ENCODE results near the gene SOBP.
"Not testable (repeated sequence)": the region's sequence is repeated elsewhere in the genome, so short reads cannot be mapped to it uniquely, and the experiment has no call there.

SOBP gene

DNA sequence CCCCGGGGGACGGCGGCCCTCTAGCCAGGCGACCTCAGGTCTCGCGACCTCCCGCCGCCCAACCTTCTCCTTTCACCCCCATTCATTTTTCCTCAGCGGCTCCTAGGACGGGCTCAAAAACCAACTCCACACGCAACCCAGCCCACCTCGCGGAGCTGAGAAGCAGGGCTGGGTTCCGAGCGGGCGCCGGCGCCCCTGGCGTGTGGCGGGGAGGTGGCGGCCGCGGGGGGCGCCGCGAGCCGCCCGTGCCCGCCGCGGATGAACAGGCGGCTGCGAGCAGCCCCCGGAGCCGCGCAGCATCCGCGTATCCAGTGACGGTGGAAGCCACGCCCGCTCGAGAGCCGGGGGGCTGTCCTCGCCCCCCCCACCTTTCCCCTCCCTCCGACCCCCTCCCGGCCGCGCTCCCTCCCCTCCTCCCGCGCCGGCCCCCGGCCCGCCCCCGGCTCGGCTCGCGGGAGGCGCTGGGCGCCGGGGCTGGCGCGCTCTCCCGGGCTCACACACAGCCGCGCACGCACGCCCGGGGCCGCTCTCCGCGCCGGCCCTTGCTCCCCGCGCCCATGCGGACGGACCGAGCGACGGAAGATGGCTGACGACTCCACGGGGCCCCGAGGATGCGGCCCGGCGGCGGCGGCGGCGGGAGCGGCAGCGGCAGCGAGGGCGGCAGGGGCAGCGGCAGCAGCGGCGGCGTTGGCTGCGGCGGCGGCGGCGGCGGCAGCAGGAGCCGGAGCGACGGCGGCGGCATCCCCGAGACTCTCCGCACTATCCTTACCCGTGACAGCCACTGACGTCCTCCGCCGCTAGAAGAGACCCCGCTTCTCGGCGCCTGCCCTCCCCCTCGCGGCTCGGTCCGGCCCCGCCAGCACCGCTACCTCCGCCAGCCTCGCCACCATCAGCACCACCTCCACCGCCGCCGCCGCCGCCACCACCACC, at the start of gene SOBP:
Gene SOBP, plus strand, starts transcription at position 482 of the 930 bp plus-strand sequence. CDS start 500 bp downstream, outside the sequence.
- peak; percentile 78 for DNase-seq

DNA sequence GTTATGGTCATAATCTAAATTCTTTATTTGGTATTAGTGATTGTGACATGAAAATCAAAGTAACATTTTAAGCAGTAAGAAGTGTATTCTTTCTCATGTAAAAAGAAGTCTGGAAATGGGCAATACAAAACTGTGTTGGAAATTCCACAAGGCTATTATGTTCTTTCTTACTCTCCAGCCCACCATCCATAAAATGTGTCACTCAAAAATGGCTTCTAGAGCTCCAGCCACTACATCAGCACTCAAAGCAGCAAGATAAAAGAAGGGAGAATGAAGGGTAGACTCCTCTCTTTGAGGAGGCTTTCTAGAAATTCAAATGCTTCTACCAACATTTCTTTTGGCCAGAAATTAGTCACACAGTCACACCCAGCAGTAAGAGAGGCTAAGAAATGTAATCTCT, 49.0 kb upstream of the SOBP start:
- no peak for DNase-seq

GRCh38 chr6:107441682-107442081, 48.2 kb upstream of the SOBP start:
- no peak for DNase-seq

- DNase-seq, result no peak
Measured at GRCh38 chr6:107442938-107443607, 46.8 kb upstream of the SOBP start.

GRCh38 chr6:107443608-107444267, 46.2 kb upstream of the SOBP start:
- DNase-seq, result no peak

DNA sequence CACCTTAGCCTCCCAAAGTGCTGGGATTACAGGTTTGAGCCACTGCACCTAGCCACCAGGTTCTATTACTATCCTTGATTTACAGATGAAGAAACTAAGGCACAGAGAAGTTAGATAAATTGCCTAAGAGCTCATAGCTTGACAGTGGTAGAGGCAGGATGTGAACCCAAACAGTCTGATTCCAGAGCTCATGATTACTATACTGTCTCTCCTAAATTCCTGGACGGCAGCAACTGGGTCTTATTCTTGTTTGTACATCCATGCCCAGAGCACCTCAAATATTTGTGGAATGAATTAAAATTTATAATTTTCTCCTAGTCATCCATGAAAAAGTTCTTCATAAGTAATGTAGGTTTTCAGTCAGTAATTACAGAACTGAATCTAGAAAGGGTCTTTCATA, 45.6 kb upstream of the SOBP start:
- no peak for DNase-seq

DNA sequence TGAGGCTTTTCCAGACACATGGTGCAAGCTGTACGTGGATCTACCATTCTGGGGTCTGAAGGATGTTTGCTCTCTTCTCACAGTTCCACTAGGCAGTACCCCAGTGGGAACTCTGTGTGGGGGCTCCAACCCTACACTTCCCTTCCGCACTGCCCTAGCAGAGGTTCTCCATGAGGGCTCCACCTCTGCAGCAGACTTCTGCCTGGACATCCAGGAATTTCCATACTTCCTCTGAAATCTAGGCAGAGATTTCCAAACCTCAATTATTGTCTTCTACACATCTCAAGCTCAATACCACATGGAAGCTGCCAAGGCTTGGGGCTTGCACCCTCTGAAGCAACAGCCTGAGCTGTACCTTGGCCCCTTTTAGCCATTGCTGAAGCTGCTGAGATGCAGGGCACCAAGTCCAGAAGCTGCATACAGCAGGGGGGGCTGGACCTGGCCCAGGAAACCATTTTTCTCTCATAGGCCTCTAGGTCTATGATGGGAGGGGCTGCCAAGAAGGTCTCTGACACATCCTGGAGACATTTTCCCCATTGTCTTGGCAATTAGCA, 42.2 kb upstream of the SOBP start:
- DNase-seq, result no peak

- DNase-seq, result peak; percentile 4
Measured at GRCh38 chr6:107448776-107449175, 41.1 kb upstream of the SOBP start.

DNA sequence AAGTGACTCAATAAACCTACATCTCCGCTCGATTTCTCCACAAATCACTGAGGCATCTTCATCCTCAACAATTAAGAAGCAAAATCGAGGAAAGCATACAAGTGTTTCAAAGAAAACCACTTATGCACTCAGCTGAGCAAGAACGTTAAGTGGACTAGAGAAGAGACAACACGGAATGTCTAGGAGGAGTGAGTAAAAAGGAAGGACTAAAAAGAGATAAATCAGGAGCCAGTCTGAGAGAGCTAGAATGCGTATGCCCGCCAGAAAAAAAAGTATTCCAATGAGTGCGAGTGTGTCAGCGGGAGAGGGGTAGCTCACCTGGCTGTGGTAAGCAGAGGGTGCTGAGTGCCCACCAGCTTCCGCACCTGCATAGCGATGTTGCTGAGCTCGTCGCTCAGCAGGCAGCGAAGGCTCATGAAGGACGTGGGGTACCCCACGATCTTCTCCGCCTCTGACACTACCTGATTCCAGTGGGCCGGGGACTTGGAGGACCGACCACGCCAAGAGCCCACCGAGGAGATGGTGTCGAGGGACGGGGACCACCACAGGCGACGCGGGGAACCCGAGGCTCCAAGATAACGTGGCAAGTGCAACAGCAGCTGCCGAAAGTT, 31.1 kb upstream of the SOBP start:
- peak; percentile 64 for DNase-seq

- peak; percentile 99 for DNase-seq
Measured at GRCh38 chr6:107459283-107460082, 30.4 kb upstream of the SOBP start, which contains the start of gene PDSS2. TSS of gene PDSS2 (minus strand) at chr6:107459564. CDS start at chr6:107459285, 279 bp downstream.

DNA sequence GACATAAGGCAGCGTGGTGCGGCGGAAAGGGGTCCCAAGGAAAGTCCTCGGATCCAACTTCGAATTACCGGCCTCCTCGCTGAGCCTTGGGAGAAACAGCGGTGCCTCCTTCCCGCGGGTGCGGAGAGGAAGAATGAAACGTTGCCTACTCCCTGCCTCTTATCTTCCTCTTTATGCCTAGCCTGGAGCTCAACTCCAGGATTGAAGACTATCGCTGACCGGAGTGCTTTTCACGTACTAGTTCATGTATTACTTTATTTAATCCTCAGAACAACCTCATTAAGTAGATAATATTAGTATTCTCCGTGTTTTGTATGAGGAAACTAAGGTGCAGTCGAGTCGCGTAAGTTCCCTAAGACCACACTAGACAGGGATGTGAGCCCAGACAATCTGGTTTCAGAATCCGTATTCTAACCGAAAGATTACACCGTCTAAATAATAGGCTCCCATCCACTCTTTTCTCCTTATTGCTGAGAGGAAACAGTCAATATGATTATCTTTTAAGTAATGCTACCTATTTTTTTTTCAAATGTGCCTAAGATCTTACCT, 29.8 kb upstream of the SOBP start:
- DNase-seq, result no peak

- no peak for DNase-seq
Measured at GRCh38 chr6:107466062-107466461, 23.9 kb upstream of the SOBP start.

DNA sequence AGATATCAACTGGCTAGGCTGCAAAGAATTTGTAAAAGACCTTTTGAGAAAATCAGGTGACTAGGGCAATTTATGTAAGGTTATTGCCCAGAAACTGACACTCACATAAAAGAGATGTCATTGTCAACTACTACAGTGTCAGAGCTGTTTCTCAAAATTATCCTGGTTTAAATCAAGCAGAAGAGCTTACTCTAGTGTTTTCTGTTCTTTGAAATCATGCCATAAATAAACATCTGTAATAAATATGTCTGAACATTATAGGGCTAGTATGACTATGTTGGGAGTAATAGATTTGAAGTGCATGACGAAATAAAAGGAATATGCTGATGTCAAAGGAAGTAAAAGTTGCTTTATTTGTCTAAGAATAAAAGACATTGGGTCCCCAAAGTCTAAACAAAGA, 19.6 kb upstream of the SOBP start:
- DNase-seq, result no peak

DNA sequence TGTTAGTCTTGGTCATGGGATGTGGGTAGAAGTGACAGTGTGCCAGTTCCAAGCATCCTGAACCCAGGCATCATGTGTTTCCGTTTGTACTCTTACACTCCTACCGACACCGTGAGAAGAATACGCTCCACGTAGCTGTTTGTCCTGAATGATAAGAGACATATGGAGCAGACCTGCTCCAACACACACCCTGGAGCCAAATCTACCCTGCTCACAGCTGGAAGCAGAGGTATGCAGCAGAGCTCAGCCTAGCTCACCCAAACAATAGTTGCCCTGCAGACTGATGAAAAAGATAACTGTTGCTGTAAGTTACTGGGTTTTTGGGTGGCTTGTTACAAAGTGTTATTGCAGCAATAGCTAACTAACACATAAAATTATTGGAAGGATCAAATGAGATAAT, 16.3 kb upstream of the SOBP start:
- DNase-seq, result no peak

GRCh38 chr6:107475360-107475759, 14.6 kb upstream of the SOBP start:
- DNase-seq, result not testable (repeated sequence)

DNA sequence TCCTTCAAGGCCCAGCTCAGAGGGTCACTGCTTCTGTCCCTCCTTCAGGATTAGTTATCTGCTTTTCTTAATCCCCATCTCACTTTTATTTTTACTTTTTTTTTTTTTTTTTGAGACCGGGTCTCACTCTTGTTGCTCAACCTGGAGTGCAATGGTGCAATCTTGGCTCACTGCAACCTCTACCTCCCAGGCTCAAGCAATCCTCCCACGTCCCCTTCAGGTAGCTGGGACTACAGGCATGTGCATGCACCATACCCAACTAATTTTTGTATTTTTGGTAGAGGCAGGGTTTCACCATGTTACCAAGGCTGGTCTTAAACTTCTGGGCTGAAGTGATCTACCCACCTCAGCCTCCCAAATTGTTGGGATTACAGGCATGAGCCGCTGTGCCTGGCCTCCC, 14.1 kb upstream of the SOBP start:
- DNase-seq, result not testable (repeated sequence)

- DNase-seq, result no peak
Measured at GRCh38 chr6:107479089-107479690, 10.7 kb upstream of the SOBP start.

- peak; percentile 53 for DNase-seq
Measured at GRCh38 chr6:107485157-107485556, 4.8 kb upstream of the SOBP start.

DNA sequence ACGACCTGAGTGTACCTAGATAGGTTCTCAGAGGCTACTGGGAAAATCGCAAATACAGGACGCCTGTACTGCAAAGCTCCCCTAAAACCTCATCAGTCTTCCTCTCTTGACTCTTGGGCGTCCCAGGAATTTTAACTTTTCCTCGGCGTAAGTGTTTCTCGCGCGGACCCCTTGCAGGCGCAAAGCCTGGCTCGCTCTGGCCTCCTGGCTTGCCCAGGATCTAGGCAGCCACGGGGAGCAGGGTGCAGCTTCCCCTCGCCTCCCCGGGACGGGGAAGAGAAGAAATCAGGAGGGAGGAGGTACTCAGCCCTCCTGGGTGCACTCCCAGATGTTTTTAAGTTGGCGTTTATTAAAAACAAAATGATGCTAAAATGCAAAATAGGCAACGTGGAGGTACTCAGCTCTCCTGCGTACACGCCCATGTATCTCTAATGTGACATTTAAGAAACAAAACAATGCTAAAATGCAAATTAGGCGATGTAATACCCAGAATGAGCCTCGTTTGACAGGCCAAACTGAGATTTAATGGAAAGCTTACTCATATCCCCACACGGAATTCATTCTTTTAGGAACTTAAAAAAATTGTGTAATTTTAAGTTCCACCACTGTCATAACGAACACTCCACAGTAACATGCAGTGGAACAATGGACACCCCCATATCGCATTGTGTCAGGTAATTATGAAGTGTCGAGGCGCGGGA, 1.6 kb upstream of the SOBP start:
- DNase-seq, result no peak

GRCh38 chr6:107488875-107489635, 862 bp upstream of the SOBP start:
- DNase-seq, result peak; percentile 57
